A549 (cell line): Measurements from ENCODE around the gene EFHD1. TPM values are rescaled to one million over a fixed set of nuclear protein-coding genes. Genes with fewer than 3 reads are reported as not detected.

Experiments
- ATAC-seq, 2 experiments: fragments of 200-7000 bp in 1 of 2; fragments of >200 bp in 1 of 2; cut with Nextera tagmentation in 1 of 2; cut with Tn5 transposase in 1 of 2; 3 replicates each; pipeline versions ENCODE4 v1.8.0 to v1.9.1; 2018 to 2020; ENCODE audit warnings: mild to moderate bottlenecking in 1 of 2, moderate library complexity in 1 of 2
- CTCF ChIA-PET: fragments of 300-600 bp; sonication (Branson Sonifier 250); formaldehyde crosslinking; extraction: SDS; loops from one replicate; lab custom pipeline; 2021; ENCODE audit warnings: antibody characterized with exemption, inconsistent platforms; lab: Yijun Ruan, JAX
- POLR2A ChIA-PET: fragments of 350-600 bp; formaldehyde crosslinking; extraction: SDS; loops from one replicate; lab custom pipeline; 2021; ENCODE audit warnings: antibody characterized with exemption, inconsistent platforms; lab: Yijun Ruan, JAX
- DNase-seq, 2 experiments: peaks; one replicate each; pipeline versions ENCODE4 v3.0.0 to v3.0.0-alpha.2; 2011 to 2016; ENCODE audit warnings: low read depth in 1 of 2, low spot score in 1 of 2
- FAIRE-seq: peaks from 2 replicates; lab custom pipeline; 2011; peaks lifted over from hg19 to GRCh38; lab: Jason Lieb, UNC
- H3K27ac ChIP-seq, 2 experiments: fragments of >200 bp; sonication (Bioruptor Twin); formaldehyde crosslinking; 3 replicates each; pipeline ENCODE4 v1.5.1; 2016 to 2017
- H3K4me1 ChIP-seq: fragments of >200 bp; sonication (Bioruptor Twin); formaldehyde crosslinking; 3 replicates; pipeline ENCODE4 v1.6.1; 2016
- H3K4me2 ChIP-seq: fragments of >200 bp; sonication (Bioruptor Twin); formaldehyde crosslinking; 3 replicates; pipeline ENCODE4 v1.6.1; 2016
- H3K4me3 ChIP-seq: fragments of >200 bp; sonication (Bioruptor Twin); formaldehyde crosslinking; 3 replicates; pipeline ENCODE4 v1.5.1; 2016
- H3K9me3 ChIP-seq: fragments of >200 bp; sonication (Bioruptor Twin); formaldehyde crosslinking; 3 replicates; pipeline ENCODE4 v1.6.1; 2016
- BHLHE40 ChIP-seq: IDR thresholded peaks from 2 replicates; pipeline ENCODE4 v1.6.1; 2012; ENCODE audit warnings: low read depth, low read length, inconsistent platforms
- CBX2 ChIP-seq: fragments of 200-600 bp; sonication (generic); IDR thresholded peaks from 2 replicates; pipeline ENCODE4 v1.6.1; 2016; ENCODE audit warnings: low read depth, mild to moderate bottlenecking, borderline replicate concordance
- EHF ChIP-seq: fragments of 250-450 bp; sonication (Bioruptor Pico); IDR thresholded peaks from 2 replicates; pipeline ENCODE4 v1.5.0; 2020; ENCODE audit warnings: mild to moderate bottlenecking
- EHMT2 ChIP-seq: fragments of 200-600 bp; sonication (generic); IDR thresholded peaks from 2 replicates; pipeline ENCODE4 v1.6.1; 2016; ENCODE audit warnings: antibody characterized with exemption, low read depth, mild to moderate bottlenecking, moderate library complexity
- EP300 ChIP-seq, 2 experiments: fragments of >200 bp; sonication (Bioruptor Twin); formaldehyde crosslinking; IDR thresholded peaks; 2 replicates in 1 of 2; 3 replicates in 1 of 2; pipeline ENCODE4 v1.6.1; 2016 to 2017
- ESRRA ChIP-seq: fragments of 150-350 bp; IDR thresholded peaks from 2 replicates; pipeline ENCODE4 v1.6.1; 2014; ENCODE audit warnings: mild to moderate bottlenecking, low read length, borderline replicate concordance
- GATA3 ChIP-seq: IDR thresholded peaks from 2 replicates; pipeline ENCODE4 v1.6.1; 2012; ENCODE audit warnings: borderline replicate concordance
- HOXB5 ChIP-seq: fragments of 250-450 bp; sonication (Bioruptor Pico); IDR thresholded peaks from 2 replicates; pipeline ENCODE4 v1.5.0; 2020; ENCODE audit warnings: mild to moderate bottlenecking, moderate library complexity
- JUN ChIP-seq, 2 experiments: fragments of >200 bp; sonication (Bioruptor Twin); formaldehyde crosslinking; IDR thresholded peaks; 2 replicates in 1 of 2; 3 replicates in 1 of 2; pipeline ENCODE4 v1.6.1; 2016 to 2017
- KDM1A ChIP-seq: fragments of 200-600 bp; sonication (generic); IDR thresholded peaks from 2 replicates; pipeline ENCODE4 v1.6.1; 2016; ENCODE audit warnings: low read depth, mild to moderate bottlenecking
- KDM5A ChIP-seq: fragments of 200-600 bp; sonication (generic); IDR thresholded peaks from 2 replicates; pipeline ENCODE4 v1.6.1; 2016; ENCODE audit warnings: antibody characterized with exemption, mild to moderate bottlenecking
- MAFK ChIP-seq: fragments of 450-650 bp; IDR thresholded peaks from 2 replicates; pipeline ENCODE4 v1.6.1; 2014; ENCODE audit not compliant: partially characterized antibody
- NPAS2 ChIP-seq: fragments of 250-450 bp; sonication (Bioruptor Pico); IDR thresholded peaks from 2 replicates; pipeline ENCODE4 v1.8.0; 2022; ENCODE audit warnings: mild to moderate bottlenecking, moderate library complexity, borderline replicate concordance
- NR3C1 ChIP-seq: fragments of >200 bp; sonication (Bioruptor Twin); formaldehyde crosslinking; IDR thresholded peaks from 3 replicates; pipeline ENCODE4 v1.6.1; 2017
- POLR2AphosphoS2 ChIP-seq: conservative IDR thresholded peaks from 2 replicates; pipeline ENCODE4 v1.6.1; 2012; ENCODE audit warnings: low read length, improper control_type of control experiment, inconsistent platforms
- RARB ChIP-seq: fragments of 250-450 bp; sonication (Bioruptor Pico); IDR thresholded peaks from 2 replicates; pipeline ENCODE4 v1.8.0; 2021; ENCODE audit warnings: mild to moderate bottlenecking, moderate library complexity
- RCOR1 ChIP-seq: fragments of 150-350 bp; IDR thresholded peaks from 2 replicates; pipeline ENCODE4 v1.6.1; 2014; ENCODE audit warnings: antibody characterized with exemption, low read length, low read depth
- SREBF2 ChIP-seq: fragments of 450-650 bp; IDR thresholded peaks from 2 replicates; pipeline ENCODE4 v1.6.1; 2014; ENCODE audit warnings: mild to moderate bottlenecking, moderate library complexity
- whole genome bisulfite sequencing: methylation state at CpG from one replicate; pipeline ENCODE4 v1.1.6; 2017; ENCODE audit errors: missing lambda C conversion rate; 5-methylcytosine and 5-hydroxymethylcytosine counted together
- polyA plus RNA-seq, 4 experiments: library from polyadenylated mRNA; depleted of rRNA in 3 of 4; stranded (reverse); fragments of >200 nt; fragmentation: RNase III in 1 of 4; extraction: RNeasy Plus Mini Kit Qiagen cat#74134 plus additional on column Dnase treatment in 1 of 4; gene quantifications; 2 replicates in 3 of 4; 3 replicates in 1 of 4; pipeline ENCODE4 v1.2.3, GENCODE V29; 2011 to 2017
- TF ChIP-seq, protein P1 (sequence below): fragments of 250-450 bp; sonication (Bioruptor Pico); IDR thresholded peaks from 2 replicates; pipeline ENCODE4 v1.5.0; 2020; ENCODE audit warnings: low read depth, mild to moderate bottlenecking, moderate library complexity
- TF ChIP-seq, protein P2 (sequence below): IDR thresholded peaks from 2 replicates; pipeline ENCODE4 v1.6.1; 2012; ENCODE audit warnings: low read depth, borderline replicate concordance
- TF ChIP-seq, protein P3 (sequence below): fragments of >200 bp; sonication (Bioruptor Twin); formaldehyde crosslinking; IDR thresholded peaks from 2 replicates; pipeline ENCODE4 v1.6.1; 2016
- TF ChIP-seq, protein P4 (sequence below): fragments of >200 bp; sonication (Bioruptor Twin); formaldehyde crosslinking; IDR thresholded peaks from 3 replicates; pipeline ENCODE4 v1.6.1; 2016
- TF ChIP-seq, protein P5 (sequence below): fragments of 450-650 bp; IDR thresholded peaks from 2 replicates; pipeline ENCODE4 v1.6.1; 2014; ENCODE audit warnings: antibody characterized with exemption
- TF ChIP-seq, protein P6 (sequence below): fragments of 200-600 bp; sonication (generic); IDR thresholded peaks from 2 replicates; pipeline ENCODE4 v1.6.1; 2016; ENCODE audit warnings: antibody characterized with exemption, mild to moderate bottlenecking, moderate library complexity

The EFHD1 gene
- polyA plus RNA-seq, 2 of the 4 experiments (the other 2 are of a cell fraction) = 1.5 to 2.3 TPM

DNA sequence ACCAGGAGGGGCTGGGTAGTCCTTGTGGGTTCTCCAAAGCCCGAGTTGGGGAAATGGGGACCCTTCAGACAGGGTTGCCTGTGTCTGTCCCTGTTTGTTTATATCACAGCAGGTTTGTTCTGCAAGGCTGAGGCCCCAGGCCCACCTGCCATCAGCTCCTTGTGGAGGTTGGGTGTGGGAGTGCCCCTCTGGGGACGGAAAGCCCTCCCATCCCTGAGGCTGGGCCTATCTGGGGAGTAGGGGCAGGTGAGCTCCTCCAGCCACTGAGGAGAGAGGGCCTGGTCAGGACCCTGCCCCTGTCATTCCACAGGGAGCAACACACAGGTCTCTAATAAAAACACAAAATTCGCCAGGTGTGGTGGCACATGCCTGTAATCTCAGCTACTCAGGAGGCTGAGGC lies 23.3 kb upstream of the EFHD1 start:
- no peaks in the 10 kb centered on the region for H3K9me3 ChIP-seq
- no peak overlapping the region for H3K27ac ChIP-seq
- H3K4me3 ChIP-seq = no peak overlapping the region
- ChIA-PET CTCF (interaction anchor here (0.6 to 3.4 kb wide), 6 partner anchors 11 to 59 kb away, joined by 3 to 21 read pairs (median 5); no protein-coding TSS in a partner anchor), POLR2A (no interaction called here)
- H3K4me2 ChIP-seq = no peak overlapping the region
- no peak for DNase-seq
- no peak for ATAC-seq
- WGBS = 70% methylated on average over 2 of the region's 3 CpGs
- no peak for TF ChIP-seq KDM5A
- no peak for TF ChIP-seq CBX2
- TF ChIP-seq NR3C1 = no peak
- TF ChIP-seq ESRRA = no peak
- TF ChIP-seq, protein P1, sequence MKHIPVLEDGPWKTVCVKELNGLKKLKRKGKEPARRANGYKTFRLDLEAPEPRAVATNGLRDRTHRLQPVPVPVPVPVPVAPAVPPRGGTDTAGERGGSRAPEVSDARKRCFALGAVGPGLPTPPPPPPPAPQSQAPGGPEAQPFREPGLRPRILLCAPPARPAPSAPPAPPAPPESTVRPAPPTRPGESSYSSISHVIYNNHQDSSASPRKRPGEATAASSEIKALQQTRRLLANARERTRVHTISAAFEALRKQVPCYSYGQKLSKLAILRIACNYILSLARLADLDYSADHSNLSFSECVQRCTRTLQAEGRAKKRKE = no peak
- no peak for TF ChIP-seq EP300 (IDR thresholded peaks at IDR 0.05)
- TF ChIP-seq EHMT2 = no peak
- TF ChIP-seq, protein P2, sequence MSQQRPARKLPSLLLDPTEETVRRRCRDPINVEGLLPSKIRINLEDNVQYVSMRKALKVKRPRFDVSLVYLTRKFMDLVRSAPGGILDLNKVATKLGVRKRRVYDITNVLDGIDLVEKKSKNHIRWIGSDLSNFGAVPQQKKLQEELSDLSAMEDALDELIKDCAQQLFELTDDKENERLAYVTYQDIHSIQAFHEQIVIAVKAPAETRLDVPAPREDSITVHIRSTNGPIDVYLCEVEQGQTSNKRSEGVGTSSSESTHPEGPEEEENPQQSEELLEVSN = no peak
- no peak for TF ChIP-seq RCOR1
- TF ChIP-seq, protein P3, sequence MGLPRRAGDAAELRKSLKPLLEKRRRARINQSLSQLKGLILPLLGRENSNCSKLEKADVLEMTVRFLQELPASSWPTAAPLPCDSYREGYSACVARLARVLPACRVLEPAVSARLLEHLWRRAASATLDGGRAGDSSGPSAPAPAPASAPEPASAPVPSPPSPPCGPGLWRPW = no peak
- TF ChIP-seq RARB = no peak
- no peak for TF ChIP-seq SREBF2
- no peak for TF ChIP-seq JUN (IDR thresholded peaks at IDR 0.05)
- TF ChIP-seq HOXB5 (CRISPR knock-in tag) = no peak
- 0 out of 3 replicates have a peak, but pooled peaks cover 2% of the 10 kb centered on the region for H3K4me1 ChIP-seq
- FAIRE-seq = no peak

DNA sequence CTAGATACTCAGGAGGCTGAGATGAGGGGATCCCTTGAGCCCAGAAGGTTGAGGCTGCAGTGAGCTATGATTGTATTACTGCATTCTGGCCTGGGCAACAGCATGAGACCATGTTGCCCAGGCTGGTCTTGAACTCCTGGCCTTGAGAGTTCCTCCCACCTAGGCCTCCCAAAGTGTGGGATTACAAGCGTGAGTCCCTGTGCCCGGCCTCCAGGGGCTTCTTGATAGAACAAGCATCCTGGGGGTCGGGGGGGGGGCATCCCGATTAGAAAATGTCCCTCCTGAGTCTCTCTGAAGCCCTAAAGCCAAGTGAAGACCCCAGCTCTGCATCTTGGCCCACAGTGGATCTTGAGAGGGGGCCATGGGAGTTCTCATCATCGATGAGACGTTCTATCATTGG lies 22.3 kb upstream of the EFHD1 start:
- Histone ChIP-seq H3K4me2 (no peak overlapping the region), H3K27ac (no peak overlapping the region), H3K4me1 (0 out of 3 replicates have a peak, but pooled peaks cover 2% of the 10 kb centered on the region)
- CTCF ChIA-PET = interaction anchor here (0.6 to 3.4 kb wide), 9 partner anchors 12 to 98 kb away, joined by 3 to 21 read pairs (median 3); no protein-coding TSS in a partner anchor
- FAIRE-seq = no peak
- TF ChIP-seq, protein P3 = no peak
- TF ChIP-seq, protein P4, sequence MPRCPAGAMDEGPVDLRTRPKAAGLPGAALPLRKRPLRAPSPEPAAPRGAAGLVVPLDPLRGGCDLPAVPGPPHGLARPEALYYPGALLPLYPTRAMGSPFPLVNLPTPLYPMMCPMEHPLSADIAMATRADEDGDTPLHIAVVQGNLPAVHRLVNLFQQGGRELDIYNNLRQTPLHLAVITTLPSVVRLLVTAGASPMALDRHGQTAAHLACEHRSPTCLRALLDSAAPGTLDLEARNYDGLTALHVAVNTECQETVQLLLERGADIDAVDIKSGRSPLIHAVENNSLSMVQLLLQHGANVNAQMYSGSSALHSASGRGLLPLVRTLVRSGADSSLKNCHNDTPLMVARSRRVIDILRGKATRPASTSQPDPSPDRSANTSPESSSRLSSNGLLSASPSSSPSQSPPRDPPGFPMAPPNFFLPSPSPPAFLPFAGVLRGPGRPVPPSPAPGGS = no peak
- no peak for TF ChIP-seq EHF (CRISPR knock-in tag)
- no peak for TF ChIP-seq EHMT2
- no peak for TF ChIP-seq KDM1A
- TF ChIP-seq, protein P1 = no peak
- TF ChIP-seq BHLHE40 = no peak
- TF ChIP-seq, protein P5, sequence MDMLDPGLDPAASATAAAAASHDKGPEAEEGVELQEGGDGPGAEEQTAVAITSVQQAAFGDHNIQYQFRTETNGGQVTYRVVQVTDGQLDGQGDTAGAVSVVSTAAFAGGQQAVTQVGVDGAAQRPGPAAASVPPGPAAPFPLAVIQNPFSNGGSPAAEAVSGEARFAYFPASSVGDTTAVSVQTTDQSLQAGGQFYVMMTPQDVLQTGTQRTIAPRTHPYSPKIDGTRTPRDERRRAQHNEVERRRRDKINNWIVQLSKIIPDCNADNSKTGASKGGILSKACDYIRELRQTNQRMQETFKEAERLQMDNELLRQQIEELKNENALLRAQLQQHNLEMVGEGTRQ = no peak
- TF ChIP-seq RARB = no peak
- TF ChIP-seq NPAS2 (CRISPR knock-in tag) = no peak
- TF ChIP-seq, protein P6, sequence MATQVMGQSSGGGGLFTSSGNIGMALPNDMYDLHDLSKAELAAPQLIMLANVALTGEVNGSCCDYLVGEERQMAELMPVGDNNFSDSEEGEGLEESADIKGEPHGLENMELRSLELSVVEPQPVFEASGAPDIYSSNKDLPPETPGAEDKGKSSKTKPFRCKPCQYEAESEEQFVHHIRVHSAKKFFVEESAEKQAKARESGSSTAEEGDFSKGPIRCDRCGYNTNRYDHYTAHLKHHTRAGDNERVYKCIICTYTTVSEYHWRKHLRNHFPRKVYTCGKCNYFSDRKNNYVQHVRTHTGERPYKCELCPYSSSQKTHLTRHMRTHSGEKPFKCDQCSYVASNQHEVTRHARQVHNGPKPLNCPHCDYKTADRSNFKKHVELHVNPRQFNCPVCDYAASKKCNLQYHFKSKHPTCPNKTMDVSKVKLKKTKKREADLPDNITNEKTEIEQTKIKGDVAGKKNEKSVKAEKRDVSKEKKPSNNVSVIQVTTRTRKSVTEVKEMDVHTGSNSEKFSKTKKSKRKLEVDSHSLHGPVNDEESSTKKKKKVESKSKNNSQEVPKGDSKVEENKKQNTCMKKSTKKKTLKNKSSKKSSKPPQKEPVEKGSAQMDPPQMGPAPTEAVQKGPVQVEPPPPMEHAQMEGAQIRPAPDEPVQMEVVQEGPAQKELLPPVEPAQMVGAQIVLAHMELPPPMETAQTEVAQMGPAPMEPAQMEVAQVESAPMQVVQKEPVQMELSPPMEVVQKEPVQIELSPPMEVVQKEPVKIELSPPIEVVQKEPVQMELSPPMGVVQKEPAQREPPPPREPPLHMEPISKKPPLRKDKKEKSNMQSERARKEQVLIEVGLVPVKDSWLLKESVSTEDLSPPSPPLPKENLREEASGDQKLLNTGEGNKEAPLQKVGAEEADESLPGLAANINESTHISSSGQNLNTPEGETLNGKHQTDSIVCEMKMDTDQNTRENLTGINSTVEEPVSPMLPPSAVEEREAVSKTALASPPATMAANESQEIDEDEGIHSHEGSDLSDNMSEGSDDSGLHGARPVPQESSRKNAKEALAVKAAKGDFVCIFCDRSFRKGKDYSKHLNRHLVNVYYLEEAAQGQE = no peak
- no peak for TF ChIP-seq RCOR1
- no peak for TF ChIP-seq GATA3
- TF ChIP-seq MAFK = no peak
- TF ChIP-seq CBX2 = no peak
- no peak for TF ChIP-seq POLR2AphosphoS2
- TF ChIP-seq, all 56 proteins: peak for 0
- POLR2A ChIA-PET = interaction anchor here (0.6 kb wide), 1 partner anchor 249 kb away, joined by 5 read pairs; no protein-coding TSS in a partner anchor
- H3K4me3 ChIP-seq = no peak overlapping the region
- H3K9me3 ChIP-seq = no peaks in the 10 kb centered on the region
- 65% methylated on average over 3 of the region's 6 CpGs for WGBS
- ATAC-seq (no peak), DNase-seq (no peak)
